RWPE2 (cell line): Measurements from ENCODE around the gene PADI2.

Source experiments
- ATAC-seq: fragments of 200-7000 bp; cut with Tn5 transposase; 3 replicates; pipeline ENCODE4 v1.9.1; 2021; ENCODE audit warnings: low read depth
- DNase-seq: peaks from one replicate; pipeline ENCODE4 v3.0.0-alpha.2; 2020; ENCODE audit warnings: low spot score
- H3K27ac ChIP-seq: fragments of 450-650 bp; 2 replicates; pipeline ENCODE4 v1.5.1; 2017; ENCODE audit warnings: mild to moderate bottlenecking; ENCODE audit not compliant: poor library complexity, severe bottlenecking
- H3K27me3 ChIP-seq: fragments of 250-450 bp; sonication (Bioruptor Pico); 2 replicates; pipeline ENCODE4 v1.5.1; 2021; ENCODE audit warnings: mild to moderate bottlenecking, moderate library complexity; ENCODE audit not compliant: insufficient read depth, poor library complexity, severe bottlenecking
- H3K36me3 ChIP-seq: fragments of 250-450 bp; sonication (Bioruptor Pico); 2 replicates; pipeline ENCODE4 v1.5.1; 2020; ENCODE audit warnings: low read depth, mild to moderate bottlenecking, moderate library complexity
- H3K4me1 ChIP-seq: fragments of 250-450 bp; sonication (Bioruptor Pico); 2 replicates; pipeline ENCODE4 v1.5.1; 2021; ENCODE audit warnings: mild to moderate bottlenecking, moderate library complexity; ENCODE audit not compliant: insufficient read depth, poor library complexity, severe bottlenecking
- H3K4me3 ChIP-seq: fragments of 250-450 bp; sonication (Bioruptor Pico); 2 replicates; pipeline ENCODE4 v1.5.1; 2021; ENCODE audit warnings: mild to moderate bottlenecking, moderate library complexity; ENCODE audit not compliant: severe bottlenecking
- H3K9me3 ChIP-seq: fragments of 250-450 bp; sonication (Bioruptor Pico); 2 replicates; pipeline ENCODE4 v1.5.1; 2021; ENCODE audit warnings: mild to moderate bottlenecking, moderate library complexity; ENCODE audit not compliant: severe bottlenecking
- TF ChIP-seq, protein P1 (sequence below): fragments of 450-650 bp; IDR thresholded peaks from one replicate; pipeline ENCODE4 v1.5.1; 2017; ENCODE audit warnings: mild to moderate bottlenecking, moderate library complexity; ENCODE audit not compliant: poor library complexity, severe bottlenecking

Gene PADI2

DNA sequence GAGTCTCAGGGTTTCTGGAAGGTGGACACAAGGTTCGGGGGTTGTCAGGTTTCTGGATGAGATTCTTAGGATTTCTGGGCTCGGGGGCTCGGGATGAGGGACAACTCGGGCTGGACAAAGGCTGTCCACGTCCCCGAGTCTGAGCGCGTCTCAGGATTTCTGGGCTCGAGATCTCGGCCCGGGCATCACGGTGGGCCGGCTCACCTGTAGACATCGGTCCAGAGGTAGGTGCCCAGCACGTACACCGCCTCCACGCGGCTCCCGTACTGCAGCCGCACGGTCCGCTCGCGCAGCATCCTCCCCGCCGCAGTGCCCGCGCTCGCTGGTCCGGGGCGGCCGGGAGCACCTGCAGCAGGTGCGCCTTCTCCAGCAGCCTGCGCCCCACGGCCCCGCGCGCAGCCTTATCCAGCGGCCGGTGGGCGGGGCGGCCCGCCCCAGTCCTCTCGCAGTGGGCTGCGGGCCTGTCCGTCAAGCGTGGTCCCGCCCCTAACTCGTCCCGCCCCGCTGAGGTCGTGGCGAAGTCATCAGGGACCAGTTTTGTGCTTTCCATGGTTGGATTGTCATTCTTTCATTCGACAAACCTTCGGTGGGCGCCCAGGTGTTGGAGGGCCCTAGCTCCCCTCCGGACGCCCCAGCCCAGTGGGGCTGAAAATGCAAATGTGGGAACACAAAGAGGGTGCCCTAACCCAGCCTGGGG, at the start of gene PADI2:
TSS of gene PADI2 (minus strand) at position 376 of the 697 bp plus-strand sequence. CDS start at position 296, 80 bp downstream.
- no peaks in the 10 kb centered on the region for H3K9me3 ChIP-seq
- ATAC-seq (peak; percentile 98), DNase-seq (no peak)
- H3K27me3 ChIP-seq, result no peaks in the 10 kb centered on the region
- peaks cover 2% of the 10 kb centered on the region for H3K4me1 ChIP-seq
- TF ChIP-seq, protein P1, sequence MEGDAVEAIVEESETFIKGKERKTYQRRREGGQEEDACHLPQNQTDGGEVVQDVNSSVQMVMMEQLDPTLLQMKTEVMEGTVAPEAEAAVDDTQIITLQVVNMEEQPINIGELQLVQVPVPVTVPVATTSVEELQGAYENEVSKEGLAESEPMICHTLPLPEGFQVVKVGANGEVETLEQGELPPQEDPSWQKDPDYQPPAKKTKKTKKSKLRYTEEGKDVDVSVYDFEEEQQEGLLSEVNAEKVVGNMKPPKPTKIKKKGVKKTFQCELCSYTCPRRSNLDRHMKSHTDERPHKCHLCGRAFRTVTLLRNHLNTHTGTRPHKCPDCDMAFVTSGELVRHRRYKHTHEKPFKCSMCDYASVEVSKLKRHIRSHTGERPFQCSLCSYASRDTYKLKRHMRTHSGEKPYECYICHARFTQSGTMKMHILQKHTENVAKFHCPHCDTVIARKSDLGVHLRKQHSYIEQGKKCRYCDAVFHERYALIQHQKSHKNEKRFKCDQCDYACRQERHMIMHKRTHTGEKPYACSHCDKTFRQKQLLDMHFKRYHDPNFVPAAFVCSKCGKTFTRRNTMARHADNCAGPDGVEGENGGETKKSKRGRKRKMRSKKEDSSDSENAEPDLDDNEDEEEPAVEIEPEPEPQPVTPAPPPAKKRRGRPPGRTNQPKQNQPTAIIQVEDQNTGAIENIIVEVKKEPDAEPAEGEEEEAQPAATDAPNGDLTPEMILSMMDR, result no peak
- no peaks in the 10 kb centered on the region for H3K36me3 ChIP-seq
- no peak within 1 kb of the TSS for H3K27ac ChIP-seq
- H3K4me3 ChIP-seq, result peak within 1 kb of the TSS; percentile 22

- Histone ChIP-seq H3K9me3 (no peaks in the 10 kb centered on the region), H3K4me3 (no peak overlapping the region), H3K4me1 (peaks cover 25% of the 10 kb centered on the region), H3K27me3 (no peaks in the 10 kb centered on the region), H3K36me3 (no peaks in the 10 kb centered on the region), H3K27ac (peak overlapping the region; percentile 93)
- ATAC-seq, result peak; percentile 74
- no peak for DNase-seq
- TF ChIP-seq, protein P1, result no peak
Observed at GRCh38 chr1:17168091-17168876, 49.0 kb upstream of the PADI2 start.

GRCh38 chr1:17167786-17168090, 48.5 kb upstream of the PADI2 start:
- Histone ChIP-seq H3K9me3 (no peaks in the 10 kb centered on the region), H3K4me3 (no peak overlapping the region), H3K27ac (peak overlapping the region; percentile 93), H3K36me3 (no peaks in the 10 kb centered on the region), H3K4me1 (peaks cover 29% of the 10 kb centered on the region), H3K27me3 (no peaks in the 10 kb centered on the region)
- TF ChIP-seq, protein P1, result no peak
- DNase-seq (no peak), ATAC-seq (no peak)

GRCh38 chr1:17167041-17167785, 48.0 kb upstream of the PADI2 start:
- H3K9me3 ChIP-seq, result no peaks in the 10 kb centered on the region
- TF ChIP-seq, protein P1, result no peak
- peaks cover 31% of the 10 kb centered on the region for H3K4me1 ChIP-seq
- H3K27ac ChIP-seq, result peak overlapping the region; percentile 93
- no peaks in the 10 kb centered on the region for H3K27me3 ChIP-seq
- DNase-seq, result no peak
- H3K36me3 ChIP-seq, result no peaks in the 10 kb centered on the region
- H3K4me3 ChIP-seq, result no peak overlapping the region
- no peak for ATAC-seq
